HG03432 (cell line): Measurements from ENCODE around the gene LYG2.
"Not testable (repeated sequence)": the region's sequence is repeated elsewhere in the genome, so short reads cannot be mapped to it uniquely, and the experiment has no call there.

Experiments
- ATAC-seq: cut with Tn5 transposase; IDR thresholded peaks from one replicate; pipeline ENCODE4 v1.9.1; 2021; ENCODE audit warnings: mild to moderate bottlenecking, moderate library complexity; ENCODE audit not compliant: unreplicated experiment

LYG2 gene, protein sequence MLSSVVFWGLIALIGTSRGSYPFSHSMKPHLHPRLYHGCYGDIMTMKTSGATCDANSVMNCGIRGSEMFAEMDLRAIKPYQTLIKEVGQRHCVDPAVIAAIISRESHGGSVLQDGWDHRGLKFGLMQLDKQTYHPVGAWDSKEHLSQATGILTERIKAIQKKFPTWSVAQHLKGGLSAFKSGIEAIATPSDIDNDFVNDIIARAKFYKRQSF

DNA sequence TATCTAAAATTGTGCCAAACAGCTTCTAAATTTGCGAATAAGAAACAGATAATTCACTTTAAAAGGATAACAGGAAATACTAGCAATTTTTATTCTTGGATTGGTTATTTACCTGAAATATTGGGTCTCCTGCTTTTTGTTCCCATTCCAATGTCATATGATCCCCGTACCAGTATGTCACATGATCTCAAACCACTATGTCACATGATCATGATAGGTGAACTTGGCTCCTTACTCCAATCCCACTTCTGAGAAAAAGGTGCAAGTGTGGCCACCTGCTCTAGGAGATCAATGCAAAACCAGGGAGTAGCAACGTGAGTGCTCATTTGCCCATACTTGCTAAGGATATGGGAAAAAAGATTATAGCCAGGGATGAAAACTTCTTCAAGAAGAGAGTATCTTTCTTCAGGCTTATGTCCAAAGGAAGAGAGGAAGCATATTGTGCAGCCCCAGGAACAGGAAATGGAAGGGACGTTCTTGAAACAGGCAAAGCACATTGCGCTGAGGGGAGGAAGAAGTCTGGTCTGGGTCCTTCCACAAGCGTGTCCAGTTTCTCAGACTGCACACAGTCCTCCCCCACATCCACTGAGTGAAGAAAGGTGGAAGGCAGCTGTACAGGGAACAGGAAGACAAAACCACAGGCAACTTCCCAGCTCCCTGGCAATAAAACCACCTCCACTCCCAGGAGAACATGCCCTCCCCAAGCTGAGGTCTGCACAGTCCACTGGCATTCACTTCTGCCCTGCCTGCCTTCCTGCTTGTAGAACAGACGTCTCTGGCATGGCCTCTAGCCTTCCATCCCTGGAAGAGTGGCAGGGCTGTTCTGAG, at the start of gene LYG2:
Gene LYG2, minus strand, starts transcription at position 176 of the 828 bp plus-strand sequence. CDS start 1,406 bp downstream, outside the sequence.
- ATAC-seq = no peak

DNA sequence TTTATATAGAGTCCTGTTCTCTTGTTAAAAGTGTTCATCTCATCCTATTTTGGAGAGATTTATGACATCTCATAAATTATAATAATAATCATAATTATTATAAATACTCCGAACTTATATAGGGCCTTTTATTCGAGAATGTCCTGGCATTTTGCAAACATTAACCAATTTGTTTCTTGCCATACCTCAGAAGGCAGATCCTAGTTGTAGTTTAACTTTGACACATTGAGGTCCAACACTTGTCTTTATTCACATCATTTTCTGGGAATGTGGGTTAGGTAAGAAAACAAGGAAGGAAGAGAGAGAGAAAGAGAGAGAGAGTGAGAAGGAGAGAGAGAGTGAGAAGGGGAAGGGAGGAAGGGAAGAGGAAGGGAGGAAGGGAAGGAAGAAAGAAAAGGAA, 45.6 kb upstream of the LYG2 start, which contains the start of gene LYG1:
Gene LYG1, minus strand, starts transcription at position 101 of the 400 bp plus-strand sequence. CDS start 5,527 bp downstream, outside the sequence.
- ATAC-seq = not testable (repeated sequence)

DNA sequence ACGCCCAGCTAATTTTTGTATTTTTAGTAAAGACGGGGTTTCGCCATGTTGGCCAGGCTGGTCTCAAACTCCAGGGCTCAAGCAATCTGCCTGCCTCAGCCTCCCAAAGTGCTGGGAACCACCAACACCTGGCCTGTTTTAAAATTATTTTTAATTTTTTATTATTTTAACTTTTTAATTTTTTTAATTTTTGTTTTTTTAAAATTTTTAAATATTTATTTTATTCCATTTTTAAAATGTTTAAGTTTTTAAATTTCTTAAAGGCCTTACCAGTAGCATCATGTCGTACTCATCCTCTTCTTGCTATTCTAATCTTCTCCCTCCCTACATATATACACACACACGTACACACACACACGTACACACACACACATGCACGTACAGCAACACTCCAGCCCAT, 44.1 kb upstream of the LYG2 start:
- no peak for ATAC-seq

DNA sequence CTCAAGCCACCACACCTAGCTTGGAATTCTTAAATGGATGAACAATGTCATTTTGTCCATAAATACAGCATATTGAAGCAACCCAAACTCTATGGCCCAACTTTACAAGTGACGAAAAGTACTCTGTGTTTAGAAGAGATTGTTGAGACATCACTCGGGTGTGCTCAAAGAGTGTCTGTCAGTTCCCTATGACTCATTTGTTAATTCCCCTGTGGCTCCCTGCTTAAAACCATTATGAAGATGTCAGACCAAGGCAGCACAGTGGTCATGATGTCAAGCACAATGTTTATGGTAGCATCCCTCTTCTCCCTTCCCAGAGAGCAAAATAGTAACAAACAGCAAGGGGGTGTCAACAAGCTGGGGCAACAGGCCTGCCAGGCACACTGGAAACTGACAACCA, 42.5 kb upstream of the LYG2 start:
- no peak for ATAC-seq

DNA sequence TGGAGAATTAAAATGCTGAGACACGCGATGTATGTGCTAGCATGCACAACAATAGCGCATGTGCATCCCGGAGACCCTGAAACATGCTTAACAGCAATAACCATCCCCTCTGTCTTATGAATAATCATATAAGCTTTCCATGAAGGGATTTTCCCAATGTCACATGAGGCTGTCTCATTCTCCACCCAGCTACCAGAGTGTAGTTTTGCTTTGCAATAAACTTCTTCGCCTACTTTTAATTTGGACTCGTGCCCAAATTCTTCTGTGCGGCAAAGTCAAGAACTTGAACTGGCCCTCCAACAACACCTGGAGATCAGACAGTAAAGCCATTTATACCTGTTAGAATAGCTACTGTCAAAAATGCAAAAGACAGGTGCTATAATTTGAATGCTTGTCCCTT, 30.1 kb upstream of the LYG2 start:
- ATAC-seq = no peak

DNA sequence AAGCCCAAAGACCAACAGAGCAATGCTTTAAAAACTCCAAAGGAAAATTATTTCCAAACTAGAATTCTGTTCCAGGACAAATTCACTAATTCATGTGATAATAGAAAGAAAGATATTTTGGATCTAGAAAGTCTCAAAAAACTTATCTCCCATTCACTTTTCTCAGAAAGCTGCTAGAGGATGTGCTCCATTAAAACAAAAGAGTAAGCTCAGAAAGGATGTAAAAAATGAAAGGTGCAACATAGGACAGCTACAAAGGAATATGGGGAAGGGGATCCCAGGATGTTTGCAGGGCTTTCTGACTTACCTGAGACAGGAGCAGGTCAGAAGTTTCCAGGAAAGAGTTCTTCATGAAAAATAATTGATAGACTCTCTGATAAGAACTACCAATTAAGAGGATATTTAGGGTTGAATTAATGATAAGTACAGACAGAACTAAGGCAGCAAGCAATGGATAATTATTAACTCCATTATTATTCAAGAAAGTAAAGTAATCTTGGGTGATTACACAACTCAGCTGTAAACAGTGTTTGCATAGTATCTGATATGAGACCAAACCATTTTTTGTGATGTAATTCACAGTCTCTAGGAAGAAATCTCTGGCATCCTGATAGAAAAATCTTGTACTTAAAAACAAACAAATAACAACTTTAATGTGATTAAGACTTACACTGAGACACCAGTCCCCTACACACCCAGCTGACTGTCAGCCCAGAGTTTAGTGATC, 24.7 kb upstream of the LYG2 start:
- ATAC-seq = no peak

DNA sequence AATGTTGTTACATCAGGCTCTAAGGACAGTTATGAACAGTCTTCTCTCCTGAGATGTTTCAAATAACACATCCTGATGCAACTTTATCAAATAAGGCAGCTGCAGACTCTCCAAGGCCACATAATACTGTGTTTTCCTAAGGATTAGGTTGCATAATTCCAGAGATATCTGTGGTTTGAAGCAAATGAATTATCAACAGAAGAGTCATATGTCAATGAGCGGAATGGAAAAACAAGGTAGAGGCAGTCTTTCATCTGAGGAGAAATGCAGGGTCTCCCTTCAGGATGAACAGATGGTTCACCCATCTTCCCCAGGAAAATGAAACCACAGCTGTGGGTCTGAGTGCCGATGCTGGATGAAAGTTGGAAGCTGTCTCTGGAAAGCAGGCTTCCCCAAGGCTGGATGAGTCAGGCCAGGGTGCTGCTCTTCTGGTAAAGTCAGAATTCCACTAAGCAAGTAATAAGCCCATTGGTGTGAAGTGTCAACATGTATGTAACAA, 23.4 kb upstream of the LYG2 start:
- no peak for ATAC-seq

DNA sequence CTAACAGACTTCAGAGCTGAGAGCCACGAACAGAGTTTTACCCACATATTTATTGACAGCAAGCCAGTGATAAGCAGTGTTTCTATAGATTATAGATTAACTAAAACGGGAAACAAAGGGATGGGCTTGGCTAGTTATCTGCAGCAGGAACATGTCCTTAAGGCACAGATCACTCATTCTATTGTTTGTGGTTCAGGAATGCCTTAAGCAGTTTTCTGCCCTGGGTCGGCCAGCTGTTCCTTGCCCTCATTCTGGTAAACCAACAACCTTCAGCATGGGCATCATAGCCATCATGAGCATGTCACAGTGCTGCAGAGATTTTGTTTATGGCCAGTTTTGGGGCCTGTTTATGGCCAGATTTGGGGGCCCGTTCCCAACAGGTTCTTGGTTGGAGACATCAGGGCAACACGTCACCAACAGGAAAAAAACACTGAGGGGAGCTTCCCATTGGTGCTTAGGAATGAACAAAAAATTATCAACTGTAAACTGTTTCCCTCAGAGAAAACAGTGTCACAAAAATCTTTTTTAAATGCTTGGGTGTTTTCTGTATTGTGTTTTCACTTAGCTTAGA, 22.8 kb upstream of the LYG2 start:
- ATAC-seq = not testable (repeated sequence)

DNA sequence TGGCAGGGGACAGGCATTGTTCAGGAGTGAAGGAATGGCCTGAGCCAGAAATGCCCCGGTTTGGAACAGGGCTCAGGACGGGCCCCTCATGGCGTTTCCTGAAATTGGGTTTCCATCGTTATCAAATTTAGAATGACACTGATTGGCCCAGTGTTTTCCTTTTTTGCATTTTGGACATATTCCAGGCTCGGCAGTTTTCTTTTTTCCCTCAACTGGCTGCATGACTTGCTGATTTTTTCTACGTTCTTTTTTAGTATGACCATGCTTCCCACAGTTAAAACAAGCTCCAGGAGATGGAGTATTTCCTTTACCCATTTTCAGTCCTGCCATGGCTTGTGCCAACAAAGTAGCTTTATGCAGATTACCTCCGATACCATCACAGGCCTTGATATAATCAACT, 20.4 kb upstream of the LYG2 start:
- no peak for ATAC-seq

DNA sequence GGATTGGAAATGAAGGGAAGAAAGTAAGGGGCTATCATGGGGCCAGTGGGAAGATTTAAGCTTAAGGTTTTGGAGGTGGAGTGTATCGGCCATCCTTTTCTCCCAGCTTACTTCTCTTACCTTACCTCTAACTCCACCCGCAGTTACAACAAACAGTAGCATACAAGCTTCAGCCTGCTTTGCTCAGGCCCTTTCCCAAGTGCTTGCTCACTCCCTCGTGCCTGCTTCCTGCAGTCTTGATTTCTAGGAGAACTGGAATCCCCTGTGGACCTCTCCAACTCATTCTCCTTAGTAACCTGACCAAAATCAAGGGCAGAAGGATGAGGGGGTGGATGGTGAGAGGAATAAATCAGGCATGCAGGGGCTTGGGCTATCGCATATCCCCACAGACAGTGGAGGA, 5.8 kb upstream of the LYG2 start:
- no peak for ATAC-seq

DNA sequence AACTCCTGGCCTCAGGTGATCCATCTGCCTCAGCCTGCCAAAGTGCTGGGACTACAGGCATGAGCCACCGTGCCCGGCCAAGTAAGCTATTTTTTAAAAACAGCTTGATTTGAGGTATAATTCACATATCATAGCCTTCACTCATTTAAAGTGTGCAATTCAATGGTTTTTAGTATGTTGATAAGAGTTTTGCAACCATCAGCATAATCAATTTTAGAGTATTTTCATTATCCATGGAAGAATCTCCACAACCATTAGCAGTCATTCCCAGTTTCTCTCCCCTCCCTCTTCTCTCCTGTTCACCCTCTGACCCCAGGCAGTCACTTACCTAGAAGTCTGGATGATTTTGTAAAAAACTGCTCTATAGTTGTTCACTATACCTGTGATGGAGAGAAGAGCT, 4.7 kb upstream of the LYG2 start:
- ATAC-seq = no peak

DNA sequence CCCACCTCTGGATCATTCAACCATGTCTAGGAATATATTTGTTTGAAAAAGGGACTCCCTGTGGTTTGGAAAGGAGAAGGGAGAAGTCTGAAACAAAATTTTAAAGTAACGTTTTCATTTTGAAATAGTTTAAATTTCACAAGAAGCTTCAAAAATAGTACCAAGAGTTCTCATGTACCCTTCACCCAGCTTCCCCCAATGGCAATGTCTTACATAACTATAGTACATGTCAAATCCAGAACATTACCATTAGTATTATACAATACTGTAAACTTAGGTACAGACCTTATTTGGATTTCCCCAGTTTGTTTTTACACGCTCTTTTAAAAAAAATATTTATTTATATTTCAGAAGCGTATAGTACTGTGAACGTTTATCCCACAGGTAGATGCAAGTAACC, 4.0 kb upstream of the LYG2 start:
- no peak for ATAC-seq

DNA sequence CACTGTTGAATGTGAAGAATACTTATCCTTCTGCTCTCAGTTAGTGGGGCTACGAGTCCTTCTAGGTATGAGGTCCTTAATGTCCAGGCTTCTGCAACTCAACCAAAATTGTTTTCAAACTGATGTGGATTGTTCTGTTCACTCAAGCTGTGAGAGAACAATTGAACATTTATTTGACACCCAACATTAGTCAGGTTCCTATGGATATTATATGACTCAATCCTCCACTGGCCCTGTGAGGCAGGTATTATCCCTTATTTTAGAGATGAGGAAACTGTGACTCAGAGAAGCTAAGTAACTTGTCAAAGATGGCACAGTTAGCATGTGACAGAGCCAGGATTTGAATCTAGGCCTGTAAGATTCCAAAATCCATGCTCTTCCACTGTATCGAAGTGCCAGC, 1.2 kb upstream of the LYG2 start:
- ATAC-seq = no peak

DNA sequence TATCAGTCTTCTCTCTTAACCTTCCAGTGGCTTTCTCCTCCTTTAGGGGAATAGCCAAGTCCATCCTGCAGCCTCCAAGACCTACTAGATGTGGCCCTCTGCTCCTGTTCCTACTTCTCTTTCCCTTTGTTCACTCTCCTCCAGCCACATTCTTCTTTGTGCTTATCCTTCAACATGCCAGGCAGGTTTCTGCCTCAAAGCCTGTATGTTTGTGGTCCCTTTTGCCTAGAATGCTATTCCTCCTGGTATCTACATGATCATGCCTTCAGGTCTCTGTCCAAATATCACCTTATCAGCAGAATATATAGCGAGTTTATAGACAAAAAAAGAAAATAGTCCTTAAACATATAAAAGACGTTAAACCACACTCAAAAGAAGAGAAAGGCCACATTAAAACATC, 5.5 kb downstream of the LYG2 start:
- ATAC-seq = no peak

DNA sequence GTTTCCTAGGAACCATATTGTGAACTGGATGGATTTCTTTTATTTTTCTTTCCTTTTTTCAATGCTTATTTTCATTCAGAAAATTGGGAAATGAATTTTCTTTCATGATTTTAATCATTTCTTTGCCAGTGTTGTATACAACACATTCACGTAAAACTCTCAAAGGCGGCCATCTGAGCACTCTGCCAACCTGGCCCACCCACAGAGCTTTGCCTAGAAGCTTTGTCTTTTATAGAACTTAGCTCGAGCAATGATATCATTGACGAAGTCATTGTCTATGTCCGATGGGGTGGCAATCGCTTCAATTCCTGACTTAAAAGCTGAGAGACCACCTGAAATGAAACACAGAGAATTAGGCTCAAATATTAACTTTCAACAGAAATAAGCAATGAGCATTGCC, 13.3 kb downstream of the LYG2 start:
- ATAC-seq = no peak

DNA sequence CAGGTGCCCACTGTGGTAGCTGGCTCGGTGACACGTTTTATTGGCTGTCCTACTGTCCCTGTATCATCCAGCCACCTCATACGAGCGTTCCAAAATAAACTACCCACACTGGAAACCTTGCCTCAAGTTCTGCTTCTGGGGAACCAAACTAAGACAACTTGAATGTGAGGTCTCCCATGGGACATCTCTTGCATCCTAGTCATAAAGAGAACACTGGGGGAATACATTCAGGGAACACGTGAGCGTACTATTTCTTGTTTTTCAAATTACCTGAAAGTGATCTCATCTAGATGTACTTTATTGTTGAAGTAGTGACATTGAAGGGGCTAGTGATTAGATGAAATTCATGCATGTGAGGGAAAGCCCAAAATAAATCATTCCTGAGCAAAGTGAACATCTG, 15.0 kb downstream of the LYG2 start:
- no peak for ATAC-seq

DNA sequence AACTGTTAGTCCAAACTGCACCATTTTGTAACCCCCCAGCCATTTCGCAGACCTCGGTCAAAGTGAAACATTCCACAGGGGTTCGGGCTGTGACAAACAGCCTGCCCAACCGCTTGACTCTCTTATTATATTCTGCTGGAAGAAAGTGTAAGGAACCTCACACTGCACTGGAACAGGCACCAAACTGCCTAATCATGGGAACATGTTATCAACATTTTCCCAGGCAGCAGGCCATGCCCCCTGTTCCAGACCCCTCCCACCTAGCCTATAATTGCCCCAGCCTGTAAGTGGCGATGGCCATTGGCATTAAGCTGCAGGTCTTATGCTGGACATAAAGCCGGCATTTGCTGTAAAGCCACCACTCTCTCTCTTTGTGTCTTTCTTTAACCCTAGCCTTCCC, 16.9 kb downstream of the LYG2 start:
- ATAC-seq = no peak

DNA sequence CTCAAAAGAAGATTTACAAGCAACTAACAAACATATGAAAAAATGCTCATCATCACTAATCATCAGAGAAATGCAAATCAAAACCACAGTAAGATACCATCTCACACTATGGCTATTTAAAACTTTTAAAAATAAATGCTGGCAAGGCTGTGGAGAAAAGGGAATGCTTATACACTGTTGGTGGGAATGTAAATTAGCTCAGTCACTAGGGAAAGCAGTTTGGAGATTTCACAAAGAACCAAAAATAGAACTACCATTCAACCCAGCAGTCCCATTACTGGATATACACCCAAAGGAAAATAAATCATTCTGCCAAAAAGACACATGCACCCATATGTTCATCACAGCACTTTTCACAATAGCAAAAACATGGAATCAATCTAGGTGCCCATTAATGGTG, 22.3 kb downstream of the LYG2 start:
- not testable (repeated sequence) for ATAC-seq

DNA sequence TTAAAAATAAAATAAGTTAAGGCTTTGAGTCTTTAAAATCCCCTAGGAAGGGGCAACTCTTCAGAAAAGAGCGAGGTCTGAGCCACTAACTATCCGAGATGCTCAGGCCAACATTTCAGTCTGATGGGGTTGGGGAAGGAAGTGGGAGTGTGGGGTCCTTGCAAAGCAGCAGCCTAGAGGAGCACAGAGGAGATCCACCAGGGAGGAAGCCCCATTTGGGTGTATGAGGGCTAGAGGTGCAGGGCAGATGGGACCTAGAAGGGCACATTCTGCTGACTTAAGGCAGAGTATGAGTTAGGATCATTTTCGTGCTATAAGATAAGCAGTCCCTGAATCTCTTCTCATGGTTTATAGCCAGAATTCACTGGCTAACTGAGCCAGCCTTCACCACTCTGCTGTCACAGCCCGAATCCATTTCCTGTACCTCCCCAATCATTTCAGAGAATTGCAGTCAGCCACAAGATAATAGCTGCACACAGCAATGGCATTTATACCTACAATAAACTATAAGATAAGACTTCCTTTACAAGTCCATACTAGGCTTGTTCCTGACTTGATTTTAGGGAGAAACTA, 37.5 kb downstream of the LYG2 start:
- no peak for ATAC-seq

DNA sequence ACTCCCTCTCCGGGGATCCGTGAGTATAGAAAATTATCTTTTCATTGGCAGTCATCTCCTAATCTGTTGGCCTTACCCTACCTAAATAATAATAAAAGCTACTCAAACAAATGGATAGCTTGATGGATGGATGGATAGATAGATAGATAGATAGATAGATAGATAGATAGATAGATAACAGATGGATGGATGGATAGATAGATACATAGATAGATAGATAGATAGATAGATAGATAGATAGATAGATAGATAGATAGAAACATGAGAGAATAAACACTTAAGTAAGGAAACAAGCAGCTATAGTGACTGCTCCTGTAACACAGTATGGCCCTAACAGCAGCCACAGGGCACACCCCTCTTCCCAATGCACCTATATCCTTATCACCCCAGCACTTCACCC, 39.4 kb downstream of the LYG2 start:
- ATAC-seq = no peak

DNA sequence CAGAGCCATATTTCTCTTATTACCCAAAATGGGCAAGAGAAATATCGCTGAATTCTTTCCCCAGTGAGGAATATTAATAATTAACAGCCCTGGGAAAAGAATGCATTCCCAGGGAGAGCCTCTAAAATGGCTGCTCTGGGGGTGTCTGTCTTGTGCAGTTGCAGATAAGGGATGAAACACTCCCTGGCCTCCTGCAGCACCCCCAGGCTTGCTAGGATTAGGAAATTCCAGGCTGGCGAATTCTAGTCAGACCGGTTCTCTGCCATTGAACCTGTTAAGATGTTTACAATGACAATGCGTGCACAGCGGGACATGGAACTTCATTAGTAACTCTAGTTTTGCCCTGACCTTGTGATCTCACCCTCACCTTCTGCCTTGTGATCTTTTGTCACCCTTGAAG, 50.0 kb downstream of the LYG2 start:
- ATAC-seq = no peak
